Aorta (tissue), 5 donors: ENCODE measurements around the gene CD74. TPM values are rescaled to one million over a fixed set of nuclear protein-coding genes. Genes with fewer than 3 reads are reported as not detected.

Source experiments
- ATAC-seq: fragments of 200-7000 bp; cut with Tn5 transposase; one replicate; pipeline ENCODE4 v1.9.1; 2022; ENCODE audit warnings: moderate library complexity; ENCODE audit not compliant: low FRiP score
- DNase-seq, 2 donors: peaks; one replicate each; pipeline ENCODE4 v3.0.0-alpha.2; 2020
- H3K27ac ChIP-seq, 2 donors: one replicate each; pipeline ENCODE4 v1.5.1; 2013; ENCODE audit warnings: low read length in 2 of 2, mild to moderate bottlenecking in 2 of 2, moderate library complexity in 2 of 2, control low read depth in 1 of 2, inconsistent platforms in 1 of 2, low read depth in 1 of 2
- H3K27me3 ChIP-seq, 2 donors: one replicate each; pipeline ENCODE4 v1.6.1; 2013; ENCODE audit warnings: control low read depth in 1 of 2, low read length in 1 of 2, mild to moderate bottlenecking in 1 of 2, moderate library complexity in 1 of 2; ENCODE audit not compliant: insufficient read depth in 2 of 2, control insufficient read depth in 1 of 2
- H3K36me3 ChIP-seq, 2 donors: one replicate each; pipeline ENCODE4 v1.6.1; 2013; ENCODE audit warnings: control low read depth in 1 of 2, low read length in 1 of 2, mild to moderate bottlenecking in 1 of 2; ENCODE audit not compliant: insufficient read depth in 2 of 2, control insufficient read depth in 1 of 2
- H3K4me1 ChIP-seq, 2 donors: one replicate each; pipeline ENCODE4 v1.6.1; 2013; ENCODE audit warnings: low read length in 2 of 2, control low read depth in 1 of 2, mild to moderate bottlenecking in 1 of 2, moderate library complexity in 1 of 2; ENCODE audit not compliant: insufficient read depth in 2 of 2, control insufficient read depth in 1 of 2
- H3K4me3 ChIP-seq, 2 donors: one replicate each; pipeline ENCODE4 v1.5.1; 2013; ENCODE audit warnings: low read length in 2 of 2, control low read depth in 1 of 2, mild to moderate bottlenecking in 1 of 2
- H3K9me3 ChIP-seq: one replicate; pipeline ENCODE4 v1.6.1; 2013; ENCODE audit warnings: mild to moderate bottlenecking, low read length; ENCODE audit not compliant: control insufficient read depth
- WGBS, 2 donors: extraction: QIAGEN DNeasy Blood & Tissue Kit; methylation state at CpG; one replicate each; pipeline ENCODE4 v1.1.7; 2013; 5-methylcytosine and 5-hydroxymethylcytosine counted together
- intact Hi-C, 2 donors: fragments of 100-400 bp; cut with DNase I; formaldehyde crosslinking; loops; one replicate each; pipeline versions ENCODE4 v1.14.2 to v1.15.0; 2022
- polyA plus RNA-seq, 2 donors: library from polyadenylated mRNA; stranded (reverse); fragments of 200-250 nt; gene quantifications; one replicate each; pipeline ENCODE4 v1.2.3, GENCODE V29; 2013
- total RNA-seq, 2 donors: library from RNA; stranded (reverse); fragmentation: NEBNext Ultra II Directional; extraction: Animal tissue kit (Norgen Biotek cat#: 25700); gene quantifications; one replicate each; pipeline ENCODE4 v1.2.1, GENCODE V29; 2021
- donor health status: healthy with polysubstance abuse.
- donor health status: Bipolar disorder and iron deficiency.
- donor health status: DM: no; HTN: no; CAD: no.
- donor health status: DM: no; HTN: no; CAD: no.
- donor health status: DM: yes; HTN: yes; CAD: no.

CD74 gene
- total and polyA plus RNA-seq, 4 donors = 114 to 1,639 (median 519) TPM

DNA sequence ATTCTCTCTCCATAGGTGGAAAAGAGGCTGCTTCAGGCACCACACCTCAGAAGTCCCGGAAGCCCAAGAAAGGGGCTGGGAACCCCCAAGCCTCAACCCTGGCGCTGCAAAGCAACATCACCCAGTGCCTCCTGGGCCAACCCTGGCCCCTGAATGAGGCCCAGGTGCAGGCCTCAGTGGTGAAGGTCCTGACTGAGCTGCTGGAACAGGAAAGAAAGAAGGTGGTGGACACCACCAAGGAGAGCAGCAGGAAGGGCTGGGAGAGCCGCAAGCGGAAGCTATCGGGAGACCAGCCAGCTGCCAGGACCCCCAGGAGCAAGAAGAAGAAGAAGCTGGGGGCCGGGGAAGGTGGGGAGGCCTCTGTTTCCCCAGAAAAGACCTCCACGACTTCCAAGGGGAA, 16.4 kb downstream of the CD74 start:
- no peaks in the 10 kb centered on the region for H3K27me3 ChIP-seq
- H3K36me3 ChIP-seq = peaks cover 4 to 11% of the 10 kb centered on the region in 2 donors
- intact Hi-C loops = no loop called here
- DNase-seq (no peak), ATAC-seq (no peak)
- 94 to 95% methylated on average over 7 of the region's 7 CpGs for WGBS, 2 donors
- H3K9me3 ChIP-seq = no peaks in the 10 kb centered on the region
- H3K27ac ChIP-seq = no peak overlapping the region
- H3K4me1 ChIP-seq = no peaks in the 10 kb centered on the region
- no peak overlapping the region for H3K4me3 ChIP-seq

GRCh38 chr5:150395688-150395975, 17.1 kb downstream of the CD74 start:
- WGBS, 2 donors = 85 to 91% methylated on average over 2 of the region's 2 CpGs
- H3K9me3 ChIP-seq = no peaks in the 10 kb centered on the region
- no peak overlapping the region for H3K4me3 ChIP-seq
- peaks cover 4 to 11% of the 10 kb centered on the region in 2 donors for H3K36me3 ChIP-seq
- intact Hi-C loops = no loop called here
- DNase-seq = no peak
- H3K4me1 ChIP-seq = no peaks in the 10 kb centered on the region
- no peak for ATAC-seq
- no peaks in the 10 kb centered on the region for H3K27me3 ChIP-seq
- no peak overlapping the region for H3K27ac ChIP-seq

DNA sequence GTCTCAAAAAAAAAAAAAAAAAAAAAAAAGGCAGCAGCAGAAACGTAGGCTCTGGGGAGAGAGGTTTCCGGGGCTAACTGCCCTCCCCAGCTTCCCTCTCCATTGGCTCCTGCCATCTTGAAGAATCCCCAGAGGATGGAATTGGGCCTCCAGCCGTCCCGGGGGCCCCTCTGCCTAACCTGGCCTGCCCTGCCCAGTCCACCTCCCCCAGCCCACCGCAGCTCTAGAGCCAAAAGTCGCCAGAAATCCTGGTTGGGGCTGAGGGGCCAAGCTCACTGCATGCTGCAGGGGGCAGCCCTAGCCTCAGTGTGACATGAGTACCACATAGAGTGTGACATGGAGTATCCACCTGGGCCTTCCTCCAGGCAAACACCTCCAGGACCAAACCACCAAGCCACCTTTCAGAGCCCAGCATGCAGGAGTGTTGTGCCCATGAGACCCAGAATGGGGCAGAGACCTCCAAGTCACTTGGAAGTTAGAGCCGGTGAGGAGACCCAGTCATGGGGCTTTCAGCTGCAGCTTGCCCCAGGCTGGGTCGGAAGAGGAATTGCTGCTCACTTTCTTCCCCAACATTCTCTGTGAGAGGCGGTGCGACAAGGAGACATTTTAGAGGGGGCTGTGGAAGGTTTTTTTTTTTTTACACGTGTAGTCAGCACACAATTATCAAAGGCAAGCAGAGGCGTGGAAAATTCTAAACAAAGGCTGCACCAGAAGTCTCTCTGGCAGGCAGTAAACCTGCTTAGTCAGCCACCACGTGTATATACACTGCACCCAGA, 17.6 kb downstream of the CD74 start:
- H3K27me3 ChIP-seq = no peaks in the 10 kb centered on the region
- H3K27ac ChIP-seq = no peak overlapping the region
- no peak for DNase-seq
- H3K36me3 ChIP-seq = peaks cover 4 to 9% of the 10 kb centered on the region in 2 donors
- no peaks in the 10 kb centered on the region for H3K9me3 ChIP-seq
- intact Hi-C loops = no loop called here
- H3K4me1 ChIP-seq = no peaks in the 10 kb centered on the region
- no peak for ATAC-seq
- no peak overlapping the region for H3K4me3 ChIP-seq
- WGBS, 2 donors = 83 to 87% methylated on average over 12 to 13 of the region's 13 CpGs

GRCh38 chr5:150394131-150394530, 18.6 kb downstream of the CD74 start:
- H3K27me3 ChIP-seq = no peaks in the 10 kb centered on the region
- H3K27ac ChIP-seq = no peak overlapping the region
- 77% methylated on average over 3 of the region's 3 CpGs for WGBS, 2 donors
- H3K36me3 ChIP-seq = peaks cover 4 to 12% of the 10 kb centered on the region in 2 donors
- H3K4me1 ChIP-seq = no peaks in the 10 kb centered on the region
- intact Hi-C loops = no loop called here
- DNase-seq = no peak
- H3K4me3 ChIP-seq = no peak overlapping the region
- H3K9me3 ChIP-seq = no peaks in the 10 kb centered on the region
- ATAC-seq = no peak

DNA sequence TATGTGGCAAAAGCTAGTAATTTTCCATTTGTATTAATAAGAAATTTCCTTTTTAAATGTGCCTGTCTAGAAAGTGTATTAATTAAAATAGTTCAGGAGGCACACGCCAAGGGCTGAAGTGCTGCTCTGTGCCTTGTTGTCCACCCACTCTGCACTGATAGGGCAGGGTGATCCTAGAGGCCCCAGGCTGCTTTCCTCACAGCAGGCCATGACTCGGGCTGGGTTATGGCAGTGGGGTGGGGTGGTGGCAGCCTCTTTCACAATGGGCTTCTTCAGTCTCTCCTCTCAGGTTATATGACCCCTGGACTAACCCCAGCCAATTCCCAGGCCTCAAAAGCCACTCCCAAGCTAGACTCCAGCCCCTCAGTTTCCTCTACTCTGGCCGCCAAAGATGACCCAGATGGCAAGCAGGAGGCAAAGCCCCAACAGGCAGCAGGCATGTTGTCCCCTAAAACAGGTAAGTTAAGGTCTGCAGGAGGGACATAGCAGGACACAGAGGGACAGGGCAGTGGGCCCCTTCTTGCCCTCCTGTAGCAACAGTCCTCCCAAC, 19.5 kb downstream of the CD74 start:
- DNase-seq (no peak), ATAC-seq (no peak)
- 89% methylated on average over 3 of the region's 3 CpGs for WGBS, 2 donors
- Histone ChIP-seq H3K4me3 (no peak overlapping the region), H3K36me3 (peaks cover 4 to 10% of the 10 kb centered on the region in 2 donors), H3K27me3 (no peaks in the 10 kb centered on the region), H3K4me1 (no peaks in the 10 kb centered on the region), H3K27ac (no peak overlapping the region), H3K9me3 (no peaks in the 10 kb centered on the region)
- intact Hi-C loops = no loop called here

GRCh38 chr5:150392680-150393079, 20.0 kb downstream of the CD74 start:
- Histone ChIP-seq H3K4me3 (no peak overlapping the region), H3K27me3 (no peaks in the 10 kb centered on the region), H3K9me3 (no peaks in the 10 kb centered on the region), H3K27ac (no peak overlapping the region), H3K4me1 (no peaks in the 10 kb centered on the region), H3K36me3 (peaks cover 4 to 13% of the 10 kb centered on the region in 2 donors)
- DNase-seq = no peak
- no peak for ATAC-seq
- intact Hi-C loops = no loop called here
- 91 to 98% methylated on average over 6 to 7 of the region's 7 CpGs for WGBS, 2 donors

DNA sequence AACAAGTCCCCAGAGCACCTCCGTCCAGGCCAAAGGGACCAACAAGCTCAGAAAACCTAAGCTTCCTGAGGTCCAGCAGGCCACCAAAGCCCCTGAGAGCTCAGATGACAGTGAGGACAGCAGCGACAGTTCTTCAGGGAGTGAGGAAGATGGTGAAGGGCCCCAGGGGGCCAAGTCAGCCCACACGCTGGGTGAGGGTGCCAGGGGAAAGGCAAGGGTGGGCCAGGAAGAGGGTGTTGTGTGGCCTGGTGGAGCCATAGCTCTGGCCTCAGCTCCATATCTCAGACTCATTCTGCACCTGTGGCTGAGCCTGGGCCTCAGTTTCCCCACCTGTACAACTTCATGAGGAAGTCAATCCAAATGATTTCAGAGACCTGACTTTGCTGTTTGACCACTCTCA, 20.7 kb downstream of the CD74 start:
- no peaks in the 10 kb centered on the region for H3K9me3 ChIP-seq
- ATAC-seq (no peak), DNase-seq (no peak)
- WGBS, 2 donors = 92 to 95% methylated on average over 3 of the region's 3 CpGs
- H3K4me1 ChIP-seq = no peaks in the 10 kb centered on the region
- H3K27ac ChIP-seq = no peak overlapping the region
- peaks cover 4 to 13% of the 10 kb centered on the region in 2 donors for H3K36me3 ChIP-seq
- H3K4me3 ChIP-seq = no peak overlapping the region
- intact Hi-C loops = no loop called here
- H3K27me3 ChIP-seq = no peaks in the 10 kb centered on the region

GRCh38 chr5:150391064-150391834, 21.5 kb downstream of the CD74 start:
- H3K36me3 ChIP-seq = peaks cover 4 to 13% of the 10 kb centered on the region in 2 donors

More at GRCh38 chr5:150391064-150391834, 21.5 kb downstream of the CD74 start:
- H3K27ac ChIP-seq = no peak overlapping the region
- 94 to 97% methylated on average over 13 of the region's 13 CpGs for WGBS, 2 donors
- no peak overlapping the region for H3K4me3 ChIP-seq
- no peaks in the 10 kb centered on the region for H3K4me1 ChIP-seq
- intact Hi-C loops = no loop called here
- DNase-seq (no peak), ATAC-seq (no peak)
- H3K9me3 ChIP-seq = no peaks in the 10 kb centered on the region
- no peaks in the 10 kb centered on the region for H3K27me3 ChIP-seq
